ENCODE measurements around the gene SRGAP1.

DNA sequence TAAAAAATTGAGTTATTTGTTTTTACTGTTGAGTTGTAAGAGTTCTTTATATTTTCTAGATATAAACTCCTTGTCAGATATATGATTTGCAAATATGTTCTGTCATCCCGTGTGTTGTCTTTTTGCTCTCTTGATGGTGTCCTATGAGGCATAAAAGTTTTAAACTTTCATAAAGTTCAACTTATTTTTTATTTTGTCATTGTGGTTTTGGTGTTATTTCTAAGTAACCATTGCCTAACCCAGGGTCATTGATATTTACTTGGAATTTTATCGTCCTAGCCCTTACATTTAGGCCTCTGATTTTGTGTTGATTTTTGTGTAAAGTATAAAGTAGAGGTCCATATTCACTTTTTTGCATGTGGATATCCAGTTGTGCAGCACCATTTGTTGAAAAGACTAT, 63.1 kb downstream of the SRGAP1 start:
- TF ChIP-seq, protein P1, sequence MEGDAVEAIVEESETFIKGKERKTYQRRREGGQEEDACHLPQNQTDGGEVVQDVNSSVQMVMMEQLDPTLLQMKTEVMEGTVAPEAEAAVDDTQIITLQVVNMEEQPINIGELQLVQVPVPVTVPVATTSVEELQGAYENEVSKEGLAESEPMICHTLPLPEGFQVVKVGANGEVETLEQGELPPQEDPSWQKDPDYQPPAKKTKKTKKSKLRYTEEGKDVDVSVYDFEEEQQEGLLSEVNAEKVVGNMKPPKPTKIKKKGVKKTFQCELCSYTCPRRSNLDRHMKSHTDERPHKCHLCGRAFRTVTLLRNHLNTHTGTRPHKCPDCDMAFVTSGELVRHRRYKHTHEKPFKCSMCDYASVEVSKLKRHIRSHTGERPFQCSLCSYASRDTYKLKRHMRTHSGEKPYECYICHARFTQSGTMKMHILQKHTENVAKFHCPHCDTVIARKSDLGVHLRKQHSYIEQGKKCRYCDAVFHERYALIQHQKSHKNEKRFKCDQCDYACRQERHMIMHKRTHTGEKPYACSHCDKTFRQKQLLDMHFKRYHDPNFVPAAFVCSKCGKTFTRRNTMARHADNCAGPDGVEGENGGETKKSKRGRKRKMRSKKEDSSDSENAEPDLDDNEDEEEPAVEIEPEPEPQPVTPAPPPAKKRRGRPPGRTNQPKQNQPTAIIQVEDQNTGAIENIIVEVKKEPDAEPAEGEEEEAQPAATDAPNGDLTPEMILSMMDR (IDR thresholded peaks at IDR 0.05; ENCODE audit: borderline replicate concordance, extremely low read depth, low read length, poor library complexity, severe bottlenecking): no peak
- no peak for TF ChIP-seq EZH2 (IDR thresholded peaks at IDR 0.05; ENCODE audit: borderline replicate concordance, low read depth, low read length, severe bottlenecking)

Measured in DND-41 (cell line).